OCI-LY1 (cell line): ENCODE data around the gene TNS1.

Source experiments
- H2AFZ ChIP-seq: fragments of 200-600 bp; sonication (generic), shearing (Covaris generic); 2 replicates; pipeline ENCODE4 v1.6.0; 2014; ENCODE audit warnings: antibody characterized with exemption, mild to moderate bottlenecking, low read length
- H3F3A ChIP-seq: fragments of 200-600 bp; sonication (generic), shearing (Covaris generic); 2 replicates; pipeline ENCODE4 v1.6.0; 2014; ENCODE audit warnings: mild to moderate bottlenecking, antibody characterized with exemption, low read length, moderate library complexity; ENCODE audit not compliant: insufficient read depth
- H3K27ac ChIP-seq: fragments of 200-600 bp; sonication (generic); 2 replicates; pipeline ENCODE4 v1.5.1; 2014; ENCODE audit warnings: low read length, mixed run types, mild to moderate bottlenecking, low read depth; ENCODE audit not compliant: poor library complexity, severe bottlenecking
- H3K27me3 ChIP-seq: fragments of 200-600 bp; sonication (generic); 2 replicates; pipeline ENCODE4 v1.6.0; 2014; ENCODE audit warnings: antibody characterized with exemption, mild to moderate bottlenecking, low read length, moderate library complexity; ENCODE audit not compliant: insufficient read depth
- H3K36me3 ChIP-seq: fragments of 200-600 bp; sonication (generic); 2 replicates; pipeline ENCODE4 v1.6.1; 2014; ENCODE audit warnings: mild to moderate bottlenecking, antibody characterized with exemption, low read length, moderate library complexity, mixed read lengths; ENCODE audit not compliant: insufficient read depth
- H3K4me1 ChIP-seq: fragments of 200-600 bp; sonication (generic); 2 replicates; pipeline ENCODE4 v1.5.1; 2014; ENCODE audit warnings: mild to moderate bottlenecking, low read length, moderate library complexity; ENCODE audit not compliant: insufficient read depth, severe bottlenecking
- H3K4me2 ChIP-seq: fragments of 200-600 bp; sonication (generic), shearing (Covaris generic); 2 replicates; pipeline ENCODE4 v1.6.1; 2014; ENCODE audit warnings: low read length
- H3K4me3 ChIP-seq: fragments of 200-600 bp; sonication (generic); 2 replicates; pipeline ENCODE4 v1.5.1; 2014; ENCODE audit warnings: low read length, low read depth, mild to moderate bottlenecking, mixed read lengths; ENCODE audit not compliant: poor library complexity, severe bottlenecking
- H3K79me2 ChIP-seq: fragments of 200-600 bp; shearing (Covaris generic); 2 replicates; pipeline ENCODE4 v1.6.1; 2016; ENCODE audit warnings: mixed run types, low read length, mixed read lengths; ENCODE audit not compliant: insufficient read depth
- H3K9ac ChIP-seq: fragments of 200-600 bp; sonication (generic), shearing (Covaris generic); 2 replicates; pipeline ENCODE4 v1.6.1; 2014; ENCODE audit warnings: mild to moderate bottlenecking, low read length, mixed read lengths
- H3K9me2 ChIP-seq: fragments of 200-600 bp; sonication (generic), shearing (Covaris generic); 2 replicates; pipeline ENCODE4 v1.6.1; 2014; ENCODE audit warnings: low read depth, mild to moderate bottlenecking, low read length, mixed read lengths
- H3K9me3 ChIP-seq: fragments of 200-600 bp; shearing (Covaris generic); 2 replicates; pipeline ENCODE4 v1.6.1; 2014; ENCODE audit warnings: low read length, mixed read lengths
- H4K20me1 ChIP-seq: fragments of 200-600 bp; sonication (generic), shearing (Covaris generic); 2 replicates; pipeline ENCODE4 v1.6.0; 2016; ENCODE audit warnings: mild to moderate bottlenecking, low read length; ENCODE audit not compliant: insufficient read depth
- CTCF ChIP-seq: fragments of 200-600 bp; sonication (generic), shearing (Covaris generic); IDR thresholded peaks from 2 replicates; pipeline ENCODE4 v1.5.1; 2017; ENCODE audit warnings: mild to moderate bottlenecking, antibody characterized with exemption, low read length, moderate library complexity, mixed read lengths
- EZH2 ChIP-seq: fragments of 200-600 bp; sonication (generic), shearing (Covaris generic); IDR thresholded peaks from 2 replicates; pipeline ENCODE4 v1.8.0; 2017; ENCODE audit warnings: borderline replicate concordance, mixed run types, mild to moderate bottlenecking, antibody characterized with exemption, low read length, moderate library complexity, mixed read lengths

TNS1 gene

DNA sequence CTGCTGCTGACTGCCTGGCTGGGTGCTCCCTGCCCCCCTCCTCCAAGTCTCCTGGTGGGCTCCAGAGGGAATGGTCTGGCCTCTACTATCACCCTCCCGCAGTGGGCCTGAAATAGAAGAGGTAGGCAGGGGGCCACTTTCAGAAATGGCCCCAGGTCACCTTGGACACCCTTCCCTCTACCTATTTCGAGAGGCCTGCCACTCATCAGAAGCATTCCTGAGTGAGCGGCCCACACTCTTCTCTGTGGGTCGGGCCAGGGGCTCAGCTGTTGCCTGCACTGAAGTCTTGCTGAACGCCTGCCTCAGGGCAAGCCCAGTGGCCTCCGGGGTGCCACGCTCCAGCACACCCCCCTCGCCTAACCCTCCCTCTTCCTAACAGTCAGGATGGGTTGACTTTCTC lies 124.9 kb downstream of the TNS1 start:
- H3K36me3 ChIP-seq = no peaks in the 10 kb centered on the region
- H3K4me3 ChIP-seq = no peak overlapping the region
- no peaks in the 10 kb centered on the region for H3K9me3 ChIP-seq
- no peak for TF ChIP-seq EZH2
- TF ChIP-seq CTCF = no peak
- H2AFZ ChIP-seq = no peak overlapping the region
- no peaks in the 10 kb centered on the region for H3K79me2 ChIP-seq
- no peaks in the 10 kb centered on the region for H3K9me2 ChIP-seq
- no peaks in the 10 kb centered on the region for H3F3A ChIP-seq
- H3K4me1 ChIP-seq = no peaks in the 10 kb centered on the region
- H3K9ac ChIP-seq = no peak overlapping the region
- no peak overlapping the region for H3K4me2 ChIP-seq
- H3K27ac ChIP-seq = no peak overlapping the region
- no peaks in the 10 kb centered on the region for H4K20me1 ChIP-seq
- H3K27me3 ChIP-seq = 0 out of 2 replicates have a peak, but pooled peaks cover 8% of the 10 kb centered on the region

DNA sequence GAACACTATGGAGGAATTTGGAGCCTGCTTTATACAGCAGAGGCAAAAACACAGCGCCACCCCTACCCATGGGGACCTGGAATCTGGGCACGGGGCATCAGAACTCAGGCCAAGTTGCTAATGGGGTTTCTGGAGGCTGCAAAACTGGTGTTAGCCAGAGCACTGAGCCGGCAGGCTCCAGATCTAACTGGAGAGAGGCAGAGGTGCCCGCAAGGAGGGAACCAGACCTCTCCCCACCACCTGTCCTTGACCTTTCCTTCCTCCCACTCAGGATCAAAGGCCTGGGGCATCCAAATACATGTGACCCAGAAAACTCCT lies 126.6 kb downstream of the TNS1 start:
- H3K27ac ChIP-seq = no peak overlapping the region
- TF ChIP-seq EZH2 = no peak
- TF ChIP-seq CTCF = no peak
- no peak overlapping the region for H2AFZ ChIP-seq
- H3K36me3 ChIP-seq = no peaks in the 10 kb centered on the region
- H3F3A ChIP-seq = no peaks in the 10 kb centered on the region
- no peak overlapping the region for H3K4me2 ChIP-seq
- 0 out of 2 replicates have a peak, but pooled peaks cover 8% of the 10 kb centered on the region for H3K27me3 ChIP-seq
- H3K4me3 ChIP-seq = no peak overlapping the region
- H3K9me3 ChIP-seq = no peaks in the 10 kb centered on the region
- no peaks in the 10 kb centered on the region for H4K20me1 ChIP-seq
- H3K9ac ChIP-seq = no peak overlapping the region
- no peaks in the 10 kb centered on the region for H3K4me1 ChIP-seq
- no peaks in the 10 kb centered on the region for H3K9me2 ChIP-seq
- H3K79me2 ChIP-seq = no peaks in the 10 kb centered on the region

DNA sequence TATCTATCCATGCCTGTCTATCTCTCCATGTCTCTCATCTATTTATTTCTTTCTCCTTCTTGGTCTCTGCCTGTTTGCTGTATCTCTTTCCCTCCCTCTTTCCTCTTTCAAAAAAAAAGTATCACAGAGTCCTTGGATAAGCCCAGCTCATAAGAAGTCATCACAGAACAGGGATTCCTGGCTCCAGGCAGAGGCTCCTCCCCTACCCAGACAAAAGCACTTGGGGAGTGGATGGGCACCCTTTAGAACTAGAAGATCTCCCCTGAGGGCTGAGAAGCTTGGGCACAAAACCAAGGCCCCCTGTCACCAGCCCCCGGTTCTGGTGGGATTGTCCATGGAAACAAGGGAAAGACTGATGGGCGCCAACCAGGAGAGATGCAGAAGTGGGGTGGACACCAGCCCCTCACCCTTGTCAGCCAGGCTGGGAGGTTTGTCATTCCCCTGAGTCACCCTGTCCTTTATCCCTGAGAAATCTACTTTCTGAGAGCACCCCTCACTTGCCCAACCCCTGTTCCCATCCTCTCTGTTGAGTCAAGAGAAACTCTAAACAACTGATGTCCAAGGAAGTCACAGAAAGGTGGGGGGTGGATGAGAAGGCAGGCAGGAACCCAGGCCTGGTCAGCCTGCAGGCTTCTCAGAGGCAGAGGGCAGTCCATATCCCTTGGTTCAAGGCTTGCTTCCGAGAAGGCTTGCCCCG lies 127.1 kb downstream of the TNS1 start:
- Histone ChIP-seq H3K4me1 (no peaks in the 10 kb centered on the region), H3K27ac (no peak overlapping the region), H3K9ac (no peak overlapping the region), H4K20me1 (no peaks in the 10 kb centered on the region), H2AFZ (no peak overlapping the region), H3K9me2 (no peaks in the 10 kb centered on the region), H3K4me2 (no peak overlapping the region), H3K79me2 (no peaks in the 10 kb centered on the region), H3K9me3 (no peaks in the 10 kb centered on the region), H3K36me3 (no peaks in the 10 kb centered on the region), H3K4me3 (no peak overlapping the region), H3F3A (no peaks in the 10 kb centered on the region), H3K27me3 (0 out of 2 replicates have a peak, but pooled peaks cover 8% of the 10 kb centered on the region)
- no peak for TF ChIP-seq CTCF
- no peak for TF ChIP-seq EZH2
